Uterus (tissue), 2 donors: ENCODE data around the gene SLC22A4.

Source experiments
- POLR2A ChIP-seq, 2 donors: fragments of 450-650 bp; IDR thresholded peaks; one replicate each; pipeline ENCODE4 v1.6.1; 2016; ENCODE audit warnings: antibody characterized with exemption in 2 of 2, mild to moderate bottlenecking in 1 of 2, moderate library complexity in 1 of 2
- TF ChIP-seq, protein P1 (sequence below), 4 experiments: fragments of 200-600 bp in 2 of 4; fragments of 450-650 bp in 2 of 4; sonication (generic) in 2 of 4; IDR thresholded peaks; one replicate each; pipeline ENCODE4 v1.5.1; 2016 to 2019; ENCODE audit warnings: antibody characterized with exemption in 4 of 4, mild to moderate bottlenecking in 2 of 4, moderate library complexity in 1 of 4

DNA sequence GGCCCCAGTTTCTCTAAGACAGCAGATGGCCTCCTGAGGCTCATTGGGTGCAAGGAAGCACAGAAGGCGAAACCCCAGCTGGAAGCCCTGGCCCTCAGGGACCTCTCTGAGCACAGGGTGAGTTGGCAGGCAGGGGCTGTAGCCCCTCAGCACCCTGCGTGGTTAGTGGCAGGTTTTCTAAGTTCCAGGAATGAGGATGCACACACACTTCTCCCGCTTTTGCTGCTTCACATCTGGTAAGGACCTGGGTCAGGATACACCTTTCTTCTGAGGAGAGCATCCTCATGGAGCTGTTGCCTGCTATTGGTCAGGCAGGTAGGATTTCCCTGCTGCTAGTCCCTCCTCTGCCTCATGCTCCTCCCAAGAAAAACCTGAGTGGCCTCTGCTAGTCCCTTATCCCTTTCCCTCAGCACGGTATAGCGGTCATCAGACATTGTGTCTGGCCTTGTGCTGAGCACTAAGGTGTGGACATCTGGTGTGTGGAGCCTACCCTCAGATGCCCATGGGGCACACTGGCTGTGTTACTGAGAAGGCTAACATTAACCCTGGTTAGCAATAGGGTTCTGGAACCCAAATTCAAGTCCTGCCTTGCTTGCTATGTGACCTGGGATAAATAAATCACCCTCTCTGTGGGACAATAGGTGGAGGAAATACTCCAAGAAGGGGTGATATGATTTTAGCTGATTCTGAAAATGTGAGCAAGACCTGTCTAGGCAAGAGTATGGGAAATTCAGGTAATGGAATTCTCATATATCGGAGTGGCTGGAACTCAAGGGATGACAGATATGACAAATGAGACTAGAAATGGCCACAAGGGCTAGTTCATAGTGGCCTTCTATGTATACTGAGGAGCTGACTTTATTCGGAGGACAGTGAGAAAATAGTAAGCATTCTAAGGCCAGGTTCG is 1.6 kb downstream of the SLC22A4 start:
- TF ChIP-seq, protein P1, sequence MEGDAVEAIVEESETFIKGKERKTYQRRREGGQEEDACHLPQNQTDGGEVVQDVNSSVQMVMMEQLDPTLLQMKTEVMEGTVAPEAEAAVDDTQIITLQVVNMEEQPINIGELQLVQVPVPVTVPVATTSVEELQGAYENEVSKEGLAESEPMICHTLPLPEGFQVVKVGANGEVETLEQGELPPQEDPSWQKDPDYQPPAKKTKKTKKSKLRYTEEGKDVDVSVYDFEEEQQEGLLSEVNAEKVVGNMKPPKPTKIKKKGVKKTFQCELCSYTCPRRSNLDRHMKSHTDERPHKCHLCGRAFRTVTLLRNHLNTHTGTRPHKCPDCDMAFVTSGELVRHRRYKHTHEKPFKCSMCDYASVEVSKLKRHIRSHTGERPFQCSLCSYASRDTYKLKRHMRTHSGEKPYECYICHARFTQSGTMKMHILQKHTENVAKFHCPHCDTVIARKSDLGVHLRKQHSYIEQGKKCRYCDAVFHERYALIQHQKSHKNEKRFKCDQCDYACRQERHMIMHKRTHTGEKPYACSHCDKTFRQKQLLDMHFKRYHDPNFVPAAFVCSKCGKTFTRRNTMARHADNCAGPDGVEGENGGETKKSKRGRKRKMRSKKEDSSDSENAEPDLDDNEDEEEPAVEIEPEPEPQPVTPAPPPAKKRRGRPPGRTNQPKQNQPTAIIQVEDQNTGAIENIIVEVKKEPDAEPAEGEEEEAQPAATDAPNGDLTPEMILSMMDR (IDR thresholded peaks at IDR 0.05), result no peak
- no peak for TF ChIP-seq POLR2A (IDR thresholded peaks at IDR 0.05)
